Gastrocnemius medialis (tissue), 4 donors: ENCODE data around the gene TAPBP. TPM values are rescaled to one million over a fixed set of nuclear protein-coding genes. Genes with fewer than 3 reads are reported as not detected.

Experiments used
- ATAC-seq, 2 donors: fragments of 150-250 bp; one replicate each; pipeline ENCODE4 v1.9.1; 2016
- DNase-seq, 2 donors: peaks; one replicate each; pipeline ENCODE4 v3.0.0-alpha.2; 2019
- H3K27ac ChIP-seq, 4 donors: fragments of 200-600 bp; sonication (generic); 1 replicate in 1 of 4; 2 replicates in 3 of 4; pipeline ENCODE4 v1.5.1; 2016 to 2018; ENCODE audit warnings: mild to moderate bottlenecking in 2 of 4, moderate library complexity in 1 of 4
- H3K27me3 ChIP-seq, 3 donors: fragments of 200-600 bp; sonication (generic) in 2 of 3; 1 replicate in 1 of 3; 2 replicates in 2 of 3; pipeline versions ENCODE4 v1.5.1 to v1.6.0; 2016 to 2019; ENCODE audit warnings: mild to moderate bottlenecking in 1 of 3, moderate library complexity in 1 of 3
- H3K36me3 ChIP-seq, 2 donors: fragments of 200-600 bp; sonication (generic) in 1 of 2; one replicate each; pipeline ENCODE4 v1.5.1; 2017 to 2018
- H3K4me1 ChIP-seq, 2 donors: fragments of 200-600 bp; sonication (generic) in 1 of 2; one replicate each; pipeline ENCODE4 v1.5.1; 2016 to 2017; ENCODE audit warnings: mild to moderate bottlenecking in 2 of 2
- H3K4me3 ChIP-seq, 4 donors: fragments of 200-600 bp; sonication (generic) in 3 of 4; 1 replicate in 1 of 4; 2 replicates in 3 of 4; pipeline ENCODE4 v1.5.1; 2016 to 2019; ENCODE audit warnings: mild to moderate bottlenecking in 2 of 4
- H3K9me3 ChIP-seq, 3 donors: fragments of 200-600 bp; sonication (generic) in 2 of 3; 1 replicate in 1 of 3; 2 replicates in 2 of 3; pipeline ENCODE4 v1.5.1; 2016 to 2019
- POLR2A ChIP-seq, 2 donors: fragments of 450-650 bp; IDR thresholded peaks; one replicate each; pipeline ENCODE4 v1.6.1; 2017; ENCODE audit warnings: antibody characterized with exemption in 2 of 2, mild to moderate bottlenecking in 2 of 2, moderate library complexity in 2 of 2
- in situ Hi-C, 4 donors: fragments of 200-750 bp; cut with MboI; loops; one replicate each; pipeline versions ENCODE4 v1.15.0 to v1.8.0; 2017; ENCODE audit warnings: low sequenced_read_pairs in 4 of 4
- intact Hi-C: fragments of 100-400 bp; cut with DNase I; formaldehyde crosslinking; loops from one replicate; pipeline ENCODE4 v1.15.1; 2023; ENCODE audit warnings: low total_unique reads
- total RNA-seq, 4 donors: library from RNA; depleted of rRNA; stranded (reverse); fragments of >200 nt; gene quantifications; one replicate each; pipeline versions ENCODE4 v1.1.0 to v1.2.3, GENCODE V29; 2016
- TF ChIP-seq, protein P1 (sequence below), 5 experiments: fragments of 450-650 bp in 3 of 5; fragments of 200-600 bp in 2 of 5; sonication (generic) in 2 of 5; IDR thresholded peaks in 4 of 5; conservative IDR thresholded peaks in 1 of 5; 1 replicate in 4 of 5; 2 replicates in 1 of 5; pipeline ENCODE4 v1.5.1; 2016 to 2019; ENCODE audit warnings: antibody characterized with exemption in 5 of 5, mild to moderate bottlenecking in 3 of 5, moderate library complexity in 3 of 5

The TAPBP gene
- total RNA-seq, 4 donors from 2014 or later = 15.9 to 42.4 (median 36.5) TPM

GRCh38 chr6:33273924-33274902, 39.7 kb downstream of the TAPBP start:
- Histone ChIP-seq H3K9me3 (no peaks in the 10 kb centered on the region), H3K27me3 (no peaks in the 10 kb centered on the region), H3K4me1 (peaks cover 55 to 70% of the 10 kb centered on the region in 2 donors), H3K4me3 (no peak overlapping the region), H3K36me3 (peaks cover 0 to 45% of the 10 kb centered on the region in 2 donors), H3K27ac (no peak overlapping the region)
- ATAC-seq (no peak), DNase-seq (no peak)
- intact Hi-C loops = loop anchor here (2.0 to 10.0 kb wide), 3 partner anchors 25 to 1099 kb away; partner anchors contain the start of genes AGPAT1, RING1 and RNF5
- TF ChIP-seq, protein P1, sequence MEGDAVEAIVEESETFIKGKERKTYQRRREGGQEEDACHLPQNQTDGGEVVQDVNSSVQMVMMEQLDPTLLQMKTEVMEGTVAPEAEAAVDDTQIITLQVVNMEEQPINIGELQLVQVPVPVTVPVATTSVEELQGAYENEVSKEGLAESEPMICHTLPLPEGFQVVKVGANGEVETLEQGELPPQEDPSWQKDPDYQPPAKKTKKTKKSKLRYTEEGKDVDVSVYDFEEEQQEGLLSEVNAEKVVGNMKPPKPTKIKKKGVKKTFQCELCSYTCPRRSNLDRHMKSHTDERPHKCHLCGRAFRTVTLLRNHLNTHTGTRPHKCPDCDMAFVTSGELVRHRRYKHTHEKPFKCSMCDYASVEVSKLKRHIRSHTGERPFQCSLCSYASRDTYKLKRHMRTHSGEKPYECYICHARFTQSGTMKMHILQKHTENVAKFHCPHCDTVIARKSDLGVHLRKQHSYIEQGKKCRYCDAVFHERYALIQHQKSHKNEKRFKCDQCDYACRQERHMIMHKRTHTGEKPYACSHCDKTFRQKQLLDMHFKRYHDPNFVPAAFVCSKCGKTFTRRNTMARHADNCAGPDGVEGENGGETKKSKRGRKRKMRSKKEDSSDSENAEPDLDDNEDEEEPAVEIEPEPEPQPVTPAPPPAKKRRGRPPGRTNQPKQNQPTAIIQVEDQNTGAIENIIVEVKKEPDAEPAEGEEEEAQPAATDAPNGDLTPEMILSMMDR (IDR thresholded peaks at IDR 0.05 in 4 of 5, conservative IDR thresholded peaks at IDR 0.05 in 1 of 5) = no peak
- TF ChIP-seq POLR2A (IDR thresholded peaks at IDR 0.05) = no peak
- in situ Hi-C loops = no loop called here

GRCh38 chr6:33273129-33273923, 40.6 kb downstream of the TAPBP start:
- intact Hi-C loops = loop anchor here (2.0 to 10.0 kb wide), 3 partner anchors 25 to 1099 kb away; partner anchors contain the start of genes AGPAT1, RING1 and RNF5
- Histone ChIP-seq H3K4me1 (peaks cover 52 to 61% of the 10 kb centered on the region in 2 donors), H3K27ac (peak overlapping the region; percentile 85 to 96 (median 90)), H3K4me3 (peak overlapping the region; percentile 67 to 95 (median 80)), H3K27me3 (no peaks in the 10 kb centered on the region), H3K36me3 (peaks cover 0 to 50% of the 10 kb centered on the region in 2 donors), H3K9me3 (no peaks in the 10 kb centered on the region)
- TF ChIP-seq, protein P1 (IDR thresholded peaks at IDR 0.05 in 4 of 5, conservative IDR thresholded peaks at IDR 0.05 in 1 of 5) = no peak
- no peak for TF ChIP-seq POLR2A (IDR thresholded peaks at IDR 0.05)
- DNase-seq = no peak
- ATAC-seq = no peak
- in situ Hi-C loops = no loop called here

- DNase-seq (no peak), ATAC-seq (peak; percentile 12 to 27)
- H3K27ac ChIP-seq = peak overlapping the region; percentile 85 to 96 (median 90)
- no peaks in the 10 kb centered on the region for H3K9me3 ChIP-seq
- no peak for TF ChIP-seq POLR2A (IDR thresholded peaks at IDR 0.05)
- TF ChIP-seq, protein P1 (IDR thresholded peaks at IDR 0.05 in 4 of 5, conservative IDR thresholded peaks at IDR 0.05 in 1 of 5) = no peak
- H3K4me1 ChIP-seq = peaks cover 47 to 55% of the 10 kb centered on the region in 2 donors
- peaks cover 0 to 58% of the 10 kb centered on the region in 2 donors for H3K36me3 ChIP-seq
- intact Hi-C loops (loop anchor here (1.0 to 10.0 kb wide), 4 partner anchors 17 to 1098 kb away; partner anchors contain the start of genes AGPAT1, PFDN6, RING1 and RNF5), in situ Hi-C loops (no loop called here)
- peak overlapping the region; percentile 67 to 95 (median 80) for H3K4me3 ChIP-seq
- H3K27me3 ChIP-seq = no peaks in the 10 kb centered on the region
Measured at GRCh38 chr6:33272275-33273128, 41.4 kb downstream of the TAPBP start.
